ENCODE measurements around the gene MBD3L5.

Gene MBD3L5

DNA sequence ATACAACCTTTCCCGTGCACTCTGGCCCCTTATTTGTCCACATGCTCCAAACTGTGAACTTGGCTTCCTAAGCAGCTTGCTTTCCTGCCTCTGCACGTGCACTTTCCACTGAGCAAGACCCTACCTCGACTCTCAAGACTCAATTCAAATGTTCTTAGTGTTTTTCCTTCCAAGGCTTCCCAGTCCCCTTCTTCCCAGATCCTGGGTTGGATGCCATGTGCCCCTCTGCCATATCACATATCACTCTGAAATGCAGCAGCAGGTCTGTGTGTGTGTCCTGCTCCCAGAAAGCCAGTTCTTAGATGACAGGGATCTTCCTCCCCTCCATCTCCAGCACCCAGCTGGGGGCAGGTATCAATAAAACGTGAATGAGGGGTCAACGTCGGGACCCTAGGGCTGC, 42.2 kb downstream of the MBD3L5 start:
- TF ChIP-seq FOXM1 (IDR thresholded peaks at IDR 0.05; ENCODE audit: borderline replicate concordance, low read depth): no peak
- TF ChIP-seq, protein P1, sequence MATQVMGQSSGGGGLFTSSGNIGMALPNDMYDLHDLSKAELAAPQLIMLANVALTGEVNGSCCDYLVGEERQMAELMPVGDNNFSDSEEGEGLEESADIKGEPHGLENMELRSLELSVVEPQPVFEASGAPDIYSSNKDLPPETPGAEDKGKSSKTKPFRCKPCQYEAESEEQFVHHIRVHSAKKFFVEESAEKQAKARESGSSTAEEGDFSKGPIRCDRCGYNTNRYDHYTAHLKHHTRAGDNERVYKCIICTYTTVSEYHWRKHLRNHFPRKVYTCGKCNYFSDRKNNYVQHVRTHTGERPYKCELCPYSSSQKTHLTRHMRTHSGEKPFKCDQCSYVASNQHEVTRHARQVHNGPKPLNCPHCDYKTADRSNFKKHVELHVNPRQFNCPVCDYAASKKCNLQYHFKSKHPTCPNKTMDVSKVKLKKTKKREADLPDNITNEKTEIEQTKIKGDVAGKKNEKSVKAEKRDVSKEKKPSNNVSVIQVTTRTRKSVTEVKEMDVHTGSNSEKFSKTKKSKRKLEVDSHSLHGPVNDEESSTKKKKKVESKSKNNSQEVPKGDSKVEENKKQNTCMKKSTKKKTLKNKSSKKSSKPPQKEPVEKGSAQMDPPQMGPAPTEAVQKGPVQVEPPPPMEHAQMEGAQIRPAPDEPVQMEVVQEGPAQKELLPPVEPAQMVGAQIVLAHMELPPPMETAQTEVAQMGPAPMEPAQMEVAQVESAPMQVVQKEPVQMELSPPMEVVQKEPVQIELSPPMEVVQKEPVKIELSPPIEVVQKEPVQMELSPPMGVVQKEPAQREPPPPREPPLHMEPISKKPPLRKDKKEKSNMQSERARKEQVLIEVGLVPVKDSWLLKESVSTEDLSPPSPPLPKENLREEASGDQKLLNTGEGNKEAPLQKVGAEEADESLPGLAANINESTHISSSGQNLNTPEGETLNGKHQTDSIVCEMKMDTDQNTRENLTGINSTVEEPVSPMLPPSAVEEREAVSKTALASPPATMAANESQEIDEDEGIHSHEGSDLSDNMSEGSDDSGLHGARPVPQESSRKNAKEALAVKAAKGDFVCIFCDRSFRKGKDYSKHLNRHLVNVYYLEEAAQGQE (IDR thresholded peaks at IDR 0.05; ENCODE audit: low read depth): no peak

- TF ChIP-seq, protein P2, sequence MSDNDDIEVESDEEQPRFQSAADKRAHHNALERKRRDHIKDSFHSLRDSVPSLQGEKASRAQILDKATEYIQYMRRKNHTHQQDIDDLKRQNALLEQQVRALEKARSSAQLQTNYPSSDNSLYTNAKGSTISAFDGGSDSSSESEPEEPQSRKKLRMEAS (IDR thresholded peaks at IDR 0.05): no peak
- no peak for TF ChIP-seq TAF1 (IDR thresholded peaks at IDR 0.05; ENCODE audit: low read depth)
- no peak for TF ChIP-seq TCF12 (IDR thresholded peaks at IDR 0.05; ENCODE audit: low read depth)
- no peak for TF ChIP-seq CEBPB (IDR thresholded peaks at IDR 0.05)
- TF ChIP-seq, protein P1 (IDR thresholded peaks at IDR 0.05; ENCODE audit: low read depth): no peak
- no peak for TF ChIP-seq CREB1 (IDR thresholded peaks at IDR 0.05; ENCODE audit: low read depth)
- no peak for TF ChIP-seq YY1 (IDR thresholded peaks at IDR 0.05; ENCODE audit: low read depth)
- TF ChIP-seq EGR1 (IDR thresholded peaks at IDR 0.05): no peak
- TF ChIP-seq USF1 (IDR thresholded peaks at IDR 0.05): no peak
- TF ChIP-seq FOXM1 (IDR thresholded peaks at IDR 0.05; ENCODE audit: borderline replicate concordance, low read depth): no peak
- TF ChIP-seq ZBTB7A (IDR thresholded peaks at IDR 0.05; ENCODE audit: low read depth): no peak
- no peak for TF ChIP-seq TEAD4 (IDR thresholded peaks at IDR 0.05)
- TF ChIP-seq EP300 (IDR thresholded peaks at IDR 0.05; ENCODE audit: borderline replicate concordance): no peak
- no peak for TF ChIP-seq RAD21 (IDR thresholded peaks at IDR 0.05; ENCODE audit: low read depth)
- TF ChIP-seq NFIC (IDR thresholded peaks at IDR 0.05): no peak
Measured at GRCh38 chr19:7074705-7075282, 44.4 kb downstream of the MBD3L5 start.

DNA sequence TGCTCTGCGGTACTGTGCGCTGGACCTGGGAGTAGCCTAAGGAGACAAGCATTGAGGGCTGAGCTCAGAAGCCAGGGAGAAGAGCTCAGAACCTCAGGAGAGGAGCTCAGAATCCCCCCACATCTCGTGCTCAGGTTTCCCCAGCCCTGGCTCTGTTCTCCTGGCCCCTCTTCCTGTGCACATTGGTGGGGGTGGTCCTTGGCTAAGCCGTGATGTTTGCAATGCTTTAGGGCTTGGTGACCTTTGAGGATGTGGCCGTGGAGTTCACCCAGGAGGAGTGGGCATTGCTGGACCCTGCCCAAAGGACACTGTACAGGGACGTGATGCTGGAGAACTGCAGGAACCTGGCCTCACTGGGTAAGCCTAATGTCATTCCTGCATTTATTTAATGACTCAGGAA, 45.8 kb downstream of the MBD3L5 start:
- TF ChIP-seq, protein P2 (IDR thresholded peaks at IDR 0.05): no peak
- no peak for TF ChIP-seq USF1 (IDR thresholded peaks at IDR 0.05)

- TF ChIP-seq, protein P1 (IDR thresholded peaks at IDR 0.05; ENCODE audit: low read depth): no peak
- TF ChIP-seq FOXM1 (IDR thresholded peaks at IDR 0.05; ENCODE audit: borderline replicate concordance, low read depth) (no peak), TAF1 (IDR thresholded peaks at IDR 0.05; ENCODE audit: low read depth) (no peak), TCF12 (IDR thresholded peaks at IDR 0.05; ENCODE audit: low read depth) (no peak), CEBPB (IDR thresholded peaks at IDR 0.05) (no peak)
Measured at GRCh38 chr19:7078008-7078407, 47.6 kb downstream of the MBD3L5 start.
